ENCODE results near the gene PRKAG2.

PRKAG2 gene

DNA sequence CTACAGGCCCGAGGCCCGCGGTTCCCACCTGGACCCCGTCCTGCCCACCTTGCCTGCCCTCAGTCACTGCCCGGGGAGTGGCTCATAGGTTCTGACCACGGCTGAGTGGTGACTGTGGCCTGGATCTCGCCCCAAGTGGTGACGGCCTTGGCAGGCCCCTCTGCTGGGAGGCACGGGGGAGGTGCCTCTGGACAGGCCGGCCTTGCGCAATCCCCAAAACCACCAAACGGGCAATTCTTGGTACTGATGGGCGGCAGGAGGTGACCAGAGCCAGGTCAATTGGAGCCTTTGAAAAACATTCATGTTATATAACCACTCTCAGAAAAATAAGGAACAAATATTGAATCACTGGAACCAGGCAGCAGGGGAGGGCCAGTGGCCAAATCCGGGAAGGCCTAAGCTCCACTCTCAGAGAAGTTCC is 83.4 kb downstream of the PRKAG2 start:
- no peak overlapping the region for H3K9ac ChIP-seq
- TF ChIP-seq, protein P1, sequence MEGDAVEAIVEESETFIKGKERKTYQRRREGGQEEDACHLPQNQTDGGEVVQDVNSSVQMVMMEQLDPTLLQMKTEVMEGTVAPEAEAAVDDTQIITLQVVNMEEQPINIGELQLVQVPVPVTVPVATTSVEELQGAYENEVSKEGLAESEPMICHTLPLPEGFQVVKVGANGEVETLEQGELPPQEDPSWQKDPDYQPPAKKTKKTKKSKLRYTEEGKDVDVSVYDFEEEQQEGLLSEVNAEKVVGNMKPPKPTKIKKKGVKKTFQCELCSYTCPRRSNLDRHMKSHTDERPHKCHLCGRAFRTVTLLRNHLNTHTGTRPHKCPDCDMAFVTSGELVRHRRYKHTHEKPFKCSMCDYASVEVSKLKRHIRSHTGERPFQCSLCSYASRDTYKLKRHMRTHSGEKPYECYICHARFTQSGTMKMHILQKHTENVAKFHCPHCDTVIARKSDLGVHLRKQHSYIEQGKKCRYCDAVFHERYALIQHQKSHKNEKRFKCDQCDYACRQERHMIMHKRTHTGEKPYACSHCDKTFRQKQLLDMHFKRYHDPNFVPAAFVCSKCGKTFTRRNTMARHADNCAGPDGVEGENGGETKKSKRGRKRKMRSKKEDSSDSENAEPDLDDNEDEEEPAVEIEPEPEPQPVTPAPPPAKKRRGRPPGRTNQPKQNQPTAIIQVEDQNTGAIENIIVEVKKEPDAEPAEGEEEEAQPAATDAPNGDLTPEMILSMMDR (conservative IDR thresholded peaks at IDR 0.05; ENCODE audit: low read depth, low read length) = no peak
- H3K27me3 ChIP-seq (ENCODE audit: insufficient read depth, low read depth) = no peaks in the 10 kb centered on the region
- H3K79me2 ChIP-seq (ENCODE audit: insufficient read depth, low read depth) = no peaks in the 10 kb centered on the region
- no peak overlapping the region for H3K27ac ChIP-seq
- H3K4me2 ChIP-seq = no peak overlapping the region
- no peaks in the 10 kb centered on the region for H4K20me1 ChIP-seq (ENCODE audit: insufficient read depth)
- no peaks in the 10 kb centered on the region for H3K36me3 ChIP-seq (ENCODE audit: insufficient read depth)
- H3K4me3 ChIP-seq (IDR thresholded peaks at IDR 0.05; ENCODE audit: insufficient read depth, low read depth, low read length) = no peak overlapping the region
- no peaks in the 10 kb centered on the region for H3K4me1 ChIP-seq (ENCODE audit: low read depth, poor library complexity, severe bottlenecking)
- no peak overlapping the region for H2AFZ ChIP-seq (ENCODE audit: low read depth)

DNA sequence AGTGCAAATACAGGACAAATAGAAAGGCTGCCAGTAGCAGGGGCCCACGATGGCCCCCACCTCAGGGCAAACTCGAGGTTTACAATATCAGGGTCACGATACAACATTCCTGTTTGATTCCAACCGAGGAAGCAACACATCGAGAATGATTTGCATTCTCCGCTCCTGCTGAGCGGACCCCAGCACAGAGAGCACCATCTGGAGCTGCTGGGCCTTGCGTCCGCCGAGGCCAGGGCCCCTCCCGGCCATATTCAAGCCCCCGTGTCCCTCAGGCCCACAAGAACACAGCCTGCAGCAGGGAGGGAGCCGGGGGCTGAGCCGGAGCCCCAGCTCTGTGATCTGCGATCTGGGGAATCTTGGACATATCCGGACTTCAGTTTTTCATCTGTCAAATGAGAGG is 84.3 kb downstream of the PRKAG2 start:
- no peak overlapping the region for H3K27ac ChIP-seq
- no peaks in the 10 kb centered on the region for H4K20me1 ChIP-seq (ENCODE audit: insufficient read depth)
- H3K27me3 ChIP-seq (ENCODE audit: insufficient read depth, low read depth) = no peaks in the 10 kb centered on the region
- H3K4me2 ChIP-seq = no peak overlapping the region
- H3K4me3 ChIP-seq (IDR thresholded peaks at IDR 0.05; ENCODE audit: insufficient read depth, low read depth, low read length) = no peak overlapping the region
- no peaks in the 10 kb centered on the region for H3K36me3 ChIP-seq (ENCODE audit: insufficient read depth)
- no peak overlapping the region for H3K9ac ChIP-seq
- no peaks in the 10 kb centered on the region for H3K79me2 ChIP-seq (ENCODE audit: insufficient read depth, low read depth)
- TF ChIP-seq, protein P1 (conservative IDR thresholded peaks at IDR 0.05; ENCODE audit: low read depth, low read length) = no peak
- no peak overlapping the region for H2AFZ ChIP-seq (ENCODE audit: low read depth)
- no peaks in the 10 kb centered on the region for H3K4me1 ChIP-seq (ENCODE audit: low read depth, poor library complexity, severe bottlenecking)

DNA sequence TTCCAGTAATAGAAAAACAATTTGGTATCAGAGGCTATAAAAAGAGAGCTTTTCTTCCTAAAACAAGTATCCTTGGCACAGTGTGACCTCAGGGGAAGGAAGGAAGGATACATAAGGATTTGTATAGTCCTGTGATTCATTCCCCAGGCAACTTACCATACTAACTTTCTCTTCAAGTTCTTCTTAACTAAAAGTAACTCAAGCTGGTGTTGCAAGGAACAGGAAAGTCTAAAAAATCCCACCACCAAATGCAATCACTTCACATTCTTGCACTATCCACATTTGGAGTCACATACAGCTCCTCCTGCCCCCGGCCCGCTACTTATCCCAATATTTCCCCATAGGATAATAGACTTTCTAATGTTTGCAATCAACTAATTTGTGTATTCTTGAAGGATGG is 84.8 kb downstream of the PRKAG2 start:
- Histone ChIP-seq H3K4me2 (no peak overlapping the region), H2AFZ (ENCODE audit: low read depth) (no peak overlapping the region), H4K20me1 (ENCODE audit: insufficient read depth) (no peaks in the 10 kb centered on the region), H3K4me1 (ENCODE audit: low read depth, poor library complexity, severe bottlenecking) (no peaks in the 10 kb centered on the region), H3K9ac (no peak overlapping the region), H3K27me3 (ENCODE audit: insufficient read depth, low read depth) (no peaks in the 10 kb centered on the region), H3K27ac (no peak overlapping the region), H3K4me3 (IDR thresholded peaks at IDR 0.05; ENCODE audit: insufficient read depth, low read depth, low read length) (no peak overlapping the region), H3K36me3 (ENCODE audit: insufficient read depth) (no peaks in the 10 kb centered on the region), H3K79me2 (ENCODE audit: insufficient read depth, low read depth) (no peaks in the 10 kb centered on the region)
- TF ChIP-seq, protein P1 (conservative IDR thresholded peaks at IDR 0.05; ENCODE audit: low read depth, low read length) = no peak

DNA sequence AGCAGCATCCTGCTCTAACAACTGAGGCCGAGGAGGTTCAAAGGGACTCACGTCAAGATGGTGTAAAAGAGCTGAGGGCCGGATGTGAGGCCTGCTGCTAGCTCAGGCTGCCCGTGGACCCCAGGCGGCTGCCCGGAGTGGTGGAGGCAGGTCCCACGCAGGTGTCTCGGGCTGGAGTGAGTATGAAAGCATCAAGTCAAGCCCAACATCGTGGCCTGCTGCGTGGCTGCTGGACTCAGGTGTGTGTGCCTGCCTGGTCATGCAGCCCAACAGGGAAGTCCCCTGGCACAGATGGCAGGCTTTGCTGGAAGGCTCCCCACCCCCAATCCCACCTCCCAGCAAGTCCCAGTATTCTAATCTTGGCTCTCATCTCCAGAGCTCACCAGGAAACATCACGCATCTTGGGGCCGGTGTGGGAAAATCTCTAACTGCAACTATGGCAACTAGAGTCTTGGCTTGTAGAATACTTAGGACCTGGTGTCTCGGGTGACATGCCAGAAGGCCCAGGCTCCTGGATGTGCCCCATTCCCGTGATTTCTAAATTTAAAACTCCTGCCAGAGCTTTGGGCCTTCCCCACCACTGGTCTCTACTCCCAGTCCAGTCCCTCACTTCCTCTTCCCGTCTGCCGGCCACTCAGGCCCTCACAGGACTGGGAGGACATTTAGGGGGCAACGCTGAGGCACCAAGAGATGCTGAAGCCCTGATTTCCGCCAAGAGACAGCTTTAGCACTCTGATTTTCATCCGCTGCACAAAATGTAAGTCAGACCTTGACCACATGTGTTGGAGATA is 85.9 kb downstream of the PRKAG2 start:
- H3K36me3 ChIP-seq (ENCODE audit: insufficient read depth) = no peaks in the 10 kb centered on the region
- H3K4me3 ChIP-seq (IDR thresholded peaks at IDR 0.05; ENCODE audit: insufficient read depth, low read depth, low read length) = no peak overlapping the region
- H4K20me1 ChIP-seq (ENCODE audit: insufficient read depth) = no peaks in the 10 kb centered on the region
- TF ChIP-seq, protein P1 (conservative IDR thresholded peaks at IDR 0.05; ENCODE audit: low read depth, low read length) = no peak
- H3K4me1 ChIP-seq (ENCODE audit: low read depth, poor library complexity, severe bottlenecking) = no peaks in the 10 kb centered on the region
- H3K27me3 ChIP-seq (ENCODE audit: insufficient read depth, low read depth) = no peaks in the 10 kb centered on the region
- H2AFZ ChIP-seq (ENCODE audit: low read depth) = no peak overlapping the region
- no peak overlapping the region for H3K9ac ChIP-seq
- no peak overlapping the region for H3K27ac ChIP-seq
- no peak overlapping the region for H3K4me2 ChIP-seq
- no peaks in the 10 kb centered on the region for H3K79me2 ChIP-seq (ENCODE audit: insufficient read depth, low read depth)
